Pons (tissue), 1 donor: ENCODE results near the gene PKD1.

Experiments
- DNase-seq: peaks from one replicate; pipeline ENCODE4 v3.0.0-alpha.2; 2016; ENCODE audit warnings: low spot score

Gene PKD1

GRCh38 chr16:2086812-2087747 is 48.6 kb downstream of the PKD1 start:
- DNase-seq = no peak

DNA sequence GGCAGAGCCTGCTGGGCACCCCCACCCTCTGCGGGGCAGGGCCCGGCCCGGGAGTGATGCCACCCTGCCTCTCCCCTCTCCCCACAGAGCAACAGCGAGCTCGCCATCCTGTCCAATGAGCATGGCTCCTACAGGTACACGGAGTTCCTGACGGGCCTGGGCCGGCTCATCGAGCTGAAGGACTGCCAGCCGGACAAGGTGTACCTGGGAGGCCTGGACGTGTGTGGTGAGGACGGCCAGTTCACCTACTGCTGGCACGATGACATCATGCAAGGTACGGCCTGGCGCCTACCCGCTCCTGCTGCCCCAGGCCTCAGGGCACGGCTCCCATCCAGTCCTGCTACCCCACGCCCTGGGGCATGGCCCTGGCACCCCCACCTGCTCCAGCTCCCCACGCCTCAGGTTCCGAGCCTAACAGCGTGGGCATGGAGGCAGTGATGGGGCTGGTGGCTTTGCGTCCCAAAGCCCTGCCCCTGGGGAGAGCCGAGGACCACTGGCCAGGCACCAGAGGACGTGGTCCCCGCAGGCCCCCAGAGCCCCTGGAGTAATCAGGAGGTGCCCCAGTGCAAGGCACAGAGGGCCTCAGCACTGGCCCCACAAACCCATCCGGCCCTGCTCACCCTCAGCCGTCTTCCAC is 49.5 kb downstream of the PKD1 start:
- no peak for DNase-seq

DNA sequence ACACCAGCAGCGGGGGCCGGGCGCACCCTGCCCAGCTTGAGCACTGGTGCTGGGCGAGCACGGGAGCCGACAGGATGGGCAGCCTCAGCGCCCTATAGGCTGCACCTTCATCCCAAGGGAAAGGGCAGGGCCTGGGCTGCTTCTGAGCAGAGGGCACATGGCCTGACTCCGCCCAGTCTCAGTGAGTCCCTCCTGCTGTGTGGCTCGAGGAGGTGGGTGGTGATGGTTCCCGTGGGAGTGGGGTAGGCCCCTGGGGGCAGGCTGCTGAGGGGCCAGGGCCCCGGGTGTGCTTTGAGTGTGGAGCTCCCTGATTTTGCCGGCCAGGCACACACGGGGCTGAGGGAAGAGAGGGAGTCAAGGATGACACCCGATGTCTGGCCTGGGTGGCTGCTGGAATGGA is 50.0 kb downstream of the PKD1 start:
- DNase-seq = no peak

DNA sequence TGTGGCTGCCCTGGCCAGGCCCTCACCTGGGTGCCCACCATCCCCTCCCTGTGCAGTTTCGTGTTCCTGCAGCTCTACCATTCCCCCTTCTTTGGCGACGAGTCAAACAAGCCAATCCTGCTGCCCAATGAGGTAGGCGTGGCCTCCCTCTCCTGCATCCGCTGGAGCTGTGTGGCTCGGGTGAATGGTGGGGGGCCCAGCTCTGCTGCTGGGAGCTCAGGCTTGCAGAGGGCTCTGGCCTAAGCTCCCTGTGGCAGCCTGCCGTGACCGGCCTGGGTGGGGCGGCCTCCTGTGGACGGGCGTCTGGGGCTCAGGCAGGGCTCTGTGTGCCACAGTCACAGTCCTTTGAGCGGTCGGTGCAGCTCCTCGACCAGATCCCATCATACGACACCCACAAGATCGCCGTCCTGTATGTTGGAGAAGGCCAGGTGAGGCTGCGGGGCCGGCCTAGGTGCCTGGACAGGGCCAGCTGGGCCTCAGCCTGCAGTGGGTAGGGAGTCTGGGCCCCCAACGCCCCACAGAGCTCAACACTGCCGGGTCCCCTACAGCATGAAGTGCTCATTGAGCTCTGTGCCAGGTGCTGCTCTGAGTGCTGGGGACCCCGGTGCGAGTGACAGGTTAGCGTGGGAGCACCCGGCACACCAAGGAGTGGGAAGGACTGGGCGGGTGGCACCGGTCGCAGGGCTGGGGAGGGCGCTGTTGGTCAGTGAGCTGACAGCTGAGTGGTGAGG is 50.6 kb downstream of the PKD1 start:
- no peak for DNase-seq

DNA sequence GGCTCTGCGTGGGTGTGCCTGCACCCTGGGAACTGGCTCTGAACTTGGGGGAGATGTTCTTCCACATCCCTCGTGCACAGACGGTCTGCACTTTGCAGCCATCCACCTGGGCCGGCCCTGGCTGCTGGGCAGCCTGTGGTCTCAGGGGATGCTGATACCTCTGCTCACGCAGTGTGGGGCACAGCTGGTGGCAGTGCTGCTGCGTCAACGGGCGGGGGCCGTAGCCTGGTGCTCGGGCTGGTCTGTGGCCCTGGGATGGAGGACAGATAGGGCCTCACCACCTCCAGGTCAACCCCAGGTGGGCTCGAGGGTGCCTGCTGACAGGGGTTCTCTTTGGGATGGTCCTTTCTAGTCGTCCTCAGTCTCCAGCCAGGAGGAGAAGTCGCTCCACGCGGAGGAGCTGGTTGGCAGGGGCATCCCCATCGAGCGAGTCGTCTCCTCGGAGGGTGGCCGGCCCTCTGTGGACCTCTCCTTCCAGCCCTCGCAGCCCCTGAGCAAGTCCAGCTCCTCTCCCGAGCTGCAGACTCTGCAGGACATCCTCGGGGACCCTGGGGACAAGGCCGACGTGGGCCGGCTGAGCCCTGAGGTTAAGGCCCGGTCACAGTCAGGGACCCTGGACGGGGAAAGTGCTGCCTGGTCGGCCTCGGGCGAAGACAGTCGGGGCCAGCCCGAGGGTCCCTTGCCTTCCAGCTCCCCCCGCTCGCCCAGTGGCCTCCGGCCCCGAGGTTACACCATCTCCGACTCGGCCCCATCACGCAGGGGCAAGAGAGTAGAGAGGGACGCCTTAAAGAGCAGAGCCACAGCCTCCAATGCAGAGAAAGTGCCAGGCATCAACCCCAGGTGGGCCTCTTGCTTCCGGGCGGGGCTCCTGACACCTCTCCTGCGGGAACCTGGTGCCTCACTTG is 51.6 kb downstream of the PKD1 start:
- DNase-seq = no peak

DNA sequence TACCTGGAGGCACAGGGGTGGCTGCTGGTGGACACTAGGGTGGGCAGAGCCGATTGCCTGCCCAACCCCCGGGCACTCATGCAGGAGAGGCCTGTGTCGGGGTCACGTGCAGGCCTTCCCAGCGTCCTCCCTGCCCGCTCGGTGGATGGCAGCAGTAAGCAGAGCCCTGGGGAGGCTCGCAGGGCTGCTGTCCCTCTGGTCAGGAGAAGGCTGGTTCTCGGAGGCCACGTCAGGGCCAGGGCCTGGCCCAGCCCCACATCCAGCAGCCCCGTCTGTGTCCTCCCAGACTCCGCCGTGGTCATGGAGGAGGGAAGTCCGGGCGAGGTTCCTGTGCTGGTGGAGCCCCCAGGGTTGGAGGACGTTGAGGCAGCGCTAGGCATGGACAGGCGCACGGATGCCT is 52.3 kb downstream of the PKD1 start:
- DNase-seq = no peak

DNA sequence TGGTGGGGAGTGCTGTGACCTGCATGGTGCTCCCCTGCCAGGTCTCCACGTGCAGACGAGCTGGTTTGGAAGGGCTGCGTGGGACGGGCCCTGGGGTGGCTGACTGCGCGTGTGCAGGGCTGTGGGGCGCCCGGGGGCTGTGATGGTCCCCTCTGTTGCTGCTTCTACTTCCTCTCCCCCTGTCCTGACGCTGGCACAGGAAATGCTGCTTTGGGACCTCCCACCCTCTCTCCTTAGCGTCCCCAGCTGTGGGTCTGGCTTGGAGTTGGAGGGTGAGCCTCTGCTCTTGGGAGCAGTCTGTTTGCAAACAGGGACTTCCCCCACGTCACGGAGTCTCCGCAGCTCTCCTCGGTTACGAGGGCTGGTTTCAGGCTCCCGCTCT is 52.7 kb downstream of the PKD1 start:
- no peak for DNase-seq

DNA sequence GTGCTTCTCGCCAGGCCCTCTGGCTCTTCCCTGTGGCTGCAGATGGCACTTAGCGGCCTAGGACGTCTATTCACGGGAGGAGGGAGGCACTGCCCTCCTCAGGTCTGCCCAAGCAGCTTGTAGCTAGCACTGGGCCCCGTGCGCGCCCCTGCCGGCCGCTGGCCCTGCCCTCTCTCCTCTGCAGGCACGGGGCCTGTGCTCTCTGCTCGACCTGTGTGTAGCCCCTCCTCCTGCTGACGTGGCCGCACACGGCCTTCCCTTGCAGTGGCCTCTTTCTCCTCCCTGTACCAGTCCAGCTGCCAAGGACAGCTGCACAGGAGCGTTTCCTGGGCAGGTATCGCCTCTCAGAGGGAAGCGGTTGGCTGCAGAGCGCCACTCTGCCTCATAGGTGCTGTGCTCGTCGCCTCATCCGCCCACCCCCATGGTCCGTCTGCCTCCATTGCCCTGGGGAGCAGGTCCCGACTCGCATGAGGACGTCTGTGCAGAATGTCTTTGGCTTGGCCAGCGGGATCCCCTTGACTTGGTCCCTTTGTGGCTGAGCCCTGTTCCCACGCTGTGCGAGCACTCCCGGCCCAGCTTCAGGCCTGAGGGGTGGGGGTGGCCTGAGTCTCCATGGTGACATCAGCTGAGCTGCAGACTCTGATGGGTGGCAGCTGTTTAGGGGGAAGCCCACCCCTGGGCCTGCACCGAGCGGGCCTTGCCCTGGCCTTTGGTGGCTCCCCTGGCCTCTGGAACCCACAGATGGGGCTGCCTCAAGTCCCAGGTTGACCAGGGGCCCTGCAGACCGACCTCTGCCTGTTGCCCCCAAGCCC is 53.3 kb downstream of the PKD1 start:
- no peak for DNase-seq

DNA sequence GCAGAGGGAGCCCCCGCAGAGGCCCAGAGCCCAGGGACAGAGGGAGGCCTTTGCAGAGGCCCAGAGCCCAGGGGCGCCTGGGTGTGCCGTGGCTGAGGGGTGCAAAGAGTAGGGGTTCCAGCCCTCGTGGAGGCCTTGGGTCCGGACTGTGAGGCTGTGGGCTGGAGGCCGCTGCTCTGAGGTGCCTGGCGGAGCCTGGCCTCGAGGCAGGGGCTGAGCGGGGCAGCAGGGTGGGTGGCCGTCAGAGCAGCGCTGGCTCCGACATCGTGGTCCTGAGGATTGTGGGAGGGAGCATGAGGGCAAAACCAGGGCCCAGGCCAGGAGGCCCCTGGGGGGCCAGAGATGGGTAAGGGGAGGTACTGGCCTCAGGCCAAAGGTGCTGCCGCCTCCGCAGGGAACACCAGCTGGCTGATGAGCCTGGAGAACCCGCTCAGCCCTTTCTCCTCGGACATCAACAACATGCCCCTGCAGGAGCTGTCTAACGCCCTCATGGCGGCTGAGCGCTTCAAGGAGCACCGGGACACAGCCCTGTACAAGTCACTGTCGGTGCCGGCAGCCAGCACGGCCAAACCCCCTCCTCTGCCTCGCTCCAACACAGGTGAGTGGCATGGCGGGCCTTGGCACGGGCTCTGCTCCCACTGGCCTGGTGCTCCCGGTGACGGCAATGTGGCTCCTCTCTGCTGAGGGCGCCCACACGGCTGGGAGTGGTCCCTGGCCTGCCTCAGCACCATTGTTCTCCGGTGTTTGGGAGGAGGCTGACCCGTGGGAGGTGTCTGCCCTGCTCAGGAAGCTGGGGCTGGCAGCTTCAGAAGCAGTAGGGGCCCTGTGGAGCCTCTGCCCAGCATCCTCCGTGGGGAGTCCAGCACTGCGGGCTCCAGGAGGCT is 54.3 kb downstream of the PKD1 start:
- no peak for DNase-seq

- no peak for DNase-seq
These were observed 55.7 kb downstream of the PKD1 start for GRCh38 chr16:2079991-2080390.

DNA sequence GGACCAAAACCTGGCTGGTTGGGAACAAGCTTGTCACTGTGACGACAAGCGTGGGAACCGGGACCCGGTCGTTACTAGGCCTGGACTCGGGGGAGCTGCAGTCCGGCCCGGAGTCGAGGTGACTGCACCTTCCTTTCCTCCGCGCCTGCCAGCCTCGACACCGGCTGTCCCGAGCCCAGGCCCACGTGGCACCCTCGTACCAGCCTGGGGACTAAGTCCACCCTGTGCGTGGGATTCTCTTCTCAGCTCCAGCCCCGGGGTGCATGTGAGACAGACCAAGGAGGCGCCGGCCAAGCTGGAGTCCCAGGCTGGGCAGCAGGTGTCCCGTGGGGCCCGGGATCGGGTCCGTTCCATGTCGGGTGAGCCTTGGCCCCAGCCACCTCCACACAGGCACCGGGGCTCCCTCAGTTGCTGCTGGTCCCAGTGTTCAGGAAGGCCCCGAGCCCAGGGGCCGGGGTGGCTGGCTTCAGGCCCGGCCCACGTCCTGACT is 56.3 kb downstream of the PKD1 start:
- no peak for DNase-seq

DNA sequence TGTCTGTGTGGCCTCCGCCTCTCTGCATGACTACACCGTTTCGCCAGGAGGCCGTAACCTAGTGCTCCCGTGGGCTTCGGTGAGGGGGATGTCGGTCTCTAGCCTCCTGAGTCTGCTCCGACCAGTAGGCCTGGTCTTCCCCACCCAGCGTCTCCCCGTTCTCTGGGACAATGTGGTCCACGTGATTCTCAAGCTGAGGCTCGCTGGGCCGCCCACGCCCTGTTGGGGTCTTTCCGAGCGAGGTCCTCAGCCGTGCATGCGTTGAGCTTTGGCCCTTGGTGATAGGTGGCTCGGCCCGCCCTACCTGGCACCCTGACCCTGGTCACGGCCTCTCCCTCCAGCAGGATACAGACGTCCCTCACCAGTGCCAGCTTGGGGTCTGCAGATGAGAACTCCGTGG is 57.0 kb downstream of the PKD1 start:
- no peak for DNase-seq

DNA sequence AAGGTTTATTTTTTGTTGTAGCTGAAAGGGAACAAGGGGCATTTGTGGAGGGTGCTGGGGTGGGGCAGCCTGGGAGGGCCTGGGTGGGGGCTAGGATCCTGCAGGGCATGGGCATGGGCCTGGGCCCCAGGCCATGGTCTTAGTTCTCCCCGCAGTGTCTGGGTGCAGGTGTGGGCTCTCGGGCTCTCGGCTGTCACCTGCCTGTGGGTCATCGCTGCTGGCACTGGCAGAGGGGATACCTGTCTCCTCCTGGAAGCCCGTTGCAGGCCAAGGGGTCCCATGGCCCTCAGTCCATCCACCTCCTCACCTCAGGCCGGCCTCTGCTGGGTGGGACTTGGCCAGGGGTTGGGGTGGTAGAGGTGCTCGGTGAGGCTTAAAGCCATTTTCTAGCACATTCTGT is 57.6 kb downstream of the PKD1 start:
- no peak for DNase-seq

- no peak for DNase-seq
These were observed 58.0 kb downstream of the PKD1 start for GRCh38 chr16:2077696-2078095.

DNA sequence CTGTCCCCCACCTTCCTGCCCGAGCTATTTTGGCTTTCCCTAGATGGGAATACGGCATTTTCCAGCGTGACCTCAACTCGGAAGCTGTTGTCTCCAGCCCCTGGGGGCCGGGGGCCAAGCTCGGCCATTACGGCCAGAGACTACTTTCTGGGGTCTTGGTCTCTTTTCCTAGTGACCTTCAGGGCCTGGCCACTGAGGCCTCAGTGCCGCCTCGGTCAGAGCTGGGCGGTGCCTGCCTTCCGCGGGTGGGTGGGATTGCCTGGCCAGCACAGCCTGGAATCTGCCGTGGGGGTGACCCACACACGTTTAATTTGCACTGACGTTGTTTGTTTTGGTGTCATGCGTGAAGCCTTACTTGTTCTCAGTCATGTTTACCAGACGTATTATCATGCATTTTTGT is 58.7 kb downstream of the PKD1 start:
- DNase-seq = no peak

DNA sequence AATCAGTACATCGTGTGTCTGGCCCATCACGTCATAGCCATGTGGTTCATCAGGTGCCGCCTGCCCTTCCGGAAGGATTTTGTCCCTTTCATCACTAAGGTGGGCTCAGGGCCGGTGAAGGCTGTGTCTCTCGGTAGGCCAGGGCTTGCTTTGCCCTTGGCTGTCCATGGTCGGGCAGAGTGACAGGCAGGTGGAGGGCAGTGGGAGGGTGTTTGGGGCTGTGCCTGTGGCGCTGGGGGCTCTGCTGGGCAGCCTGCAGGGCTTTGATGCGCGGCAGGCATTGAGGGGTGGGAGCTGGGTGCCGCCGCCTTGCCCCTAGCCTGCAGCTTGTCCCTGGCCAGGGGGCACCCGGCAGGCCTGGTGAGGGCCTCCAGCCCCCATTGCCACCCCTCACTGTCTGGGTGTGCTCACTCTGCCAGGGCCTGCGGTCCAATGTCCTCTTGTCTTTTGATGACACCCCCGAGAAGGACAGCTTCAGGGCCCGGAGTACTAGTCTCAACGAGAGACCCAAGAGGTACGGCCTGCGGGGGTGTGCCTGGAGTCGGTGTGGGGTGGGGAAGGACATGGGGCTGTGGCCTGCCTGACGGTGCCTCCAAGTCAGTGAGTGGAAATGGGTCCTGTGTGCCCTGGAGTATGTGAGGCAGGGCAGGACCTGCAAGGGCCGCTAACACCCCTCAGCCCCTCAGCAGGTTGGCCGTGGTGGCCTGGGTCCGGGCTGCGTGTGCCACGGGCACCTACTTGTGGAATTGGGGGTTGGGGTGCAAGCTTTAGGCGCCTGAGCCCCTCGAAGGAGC is 59.4 kb downstream of the PKD1 start:
- no peak for DNase-seq

DNA sequence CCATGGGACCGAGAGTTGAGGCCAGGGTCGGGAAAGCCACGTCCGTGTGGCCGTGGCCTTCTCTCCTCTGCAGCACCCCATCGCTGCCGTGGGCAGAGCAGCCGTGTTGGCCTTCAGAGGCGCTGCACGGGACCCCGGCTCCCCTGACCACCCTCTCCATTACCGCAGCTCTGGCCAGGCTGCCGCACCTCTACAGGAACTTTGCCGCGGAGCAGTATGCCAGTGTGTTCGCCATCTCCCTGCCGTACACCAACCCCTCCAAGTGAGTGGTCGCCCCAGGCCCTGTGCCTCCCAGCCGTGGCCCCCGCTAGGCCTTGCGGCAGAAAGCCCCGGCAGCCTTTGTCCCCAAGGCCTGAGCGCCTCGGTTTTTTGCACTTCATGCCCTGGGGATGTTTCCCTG is 60.1 kb downstream of the PKD1 start:
- DNase-seq = no peak

DNA sequence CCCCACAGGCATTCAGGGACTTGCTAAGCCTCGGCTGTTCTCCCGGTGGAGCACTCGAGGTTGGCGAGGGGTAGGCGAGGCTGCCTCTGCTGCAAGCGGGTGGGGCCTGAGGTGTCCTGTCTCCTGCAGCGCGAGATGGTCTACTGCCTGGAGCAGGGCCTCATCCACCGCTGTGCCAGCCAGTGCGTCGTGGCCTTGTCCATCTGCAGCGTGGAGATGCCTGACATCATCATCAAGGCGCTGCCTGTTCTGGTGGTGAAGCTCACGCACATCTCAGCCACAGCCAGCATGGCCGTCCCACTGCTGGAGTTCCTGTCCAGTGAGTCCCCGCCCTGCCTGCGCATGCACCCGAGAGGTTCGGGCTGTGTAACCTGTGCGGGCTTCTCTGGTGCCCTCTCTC is 61.6 kb downstream of the PKD1 start:
- DNase-seq = no peak

DNA sequence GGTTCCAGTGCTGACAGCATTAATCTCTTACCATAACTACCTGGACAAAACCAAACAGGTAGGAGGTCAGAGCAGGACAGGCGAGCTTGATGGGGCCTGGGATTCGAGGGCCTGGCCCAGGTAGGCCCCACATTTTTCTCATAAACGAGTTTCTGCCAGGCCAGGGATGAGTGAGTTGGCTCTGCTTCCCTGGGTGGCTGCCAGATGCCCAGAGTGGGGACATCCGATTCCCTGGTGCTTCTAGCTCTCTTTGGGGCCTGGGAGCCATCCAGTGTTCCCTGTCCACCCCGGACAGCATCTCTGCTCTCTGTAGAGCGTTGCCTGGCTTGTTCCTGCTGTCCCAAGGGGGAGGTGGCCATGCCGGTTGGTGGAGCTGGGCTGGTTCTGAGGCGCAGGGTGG is 62.8 kb downstream of the PKD1 start:
- no peak for DNase-seq
